AG04449 (cell line): ENCODE data around the gene MAP4K4.

Source experiments
- CTCF ChIA-PET: fragments of 350-600 bp; formaldehyde crosslinking; extraction: SDS; loops from one replicate; lab custom pipeline; 2021; ENCODE audit warnings: antibody characterized with exemption; lab: Yijun Ruan, JAX
- POLR2A ChIA-PET: fragments of 400-600, 350-600 bp; formaldehyde crosslinking; extraction: SDS; loops from one replicate; lab custom pipeline; 2020; ENCODE audit warnings: antibody characterized with exemption, inconsistent platforms; lab: Yijun Ruan, JAX
- DNase-seq: peaks from one replicate; pipeline ENCODE4 v3.0.0-alpha.2; 2010; ENCODE audit warnings: low read depth, low spot score
- H3K4me3 ChIP-seq: 2 replicates; pipeline ENCODE4 v1.5.1; 2011; ENCODE audit warnings: low read depth, mild to moderate bottlenecking, control low read depth, low read length
- TF ChIP-seq, protein P1 (sequence below): IDR thresholded peaks from one replicate; pipeline ENCODE4 v1.5.1; 2011; ENCODE audit warnings: mild to moderate bottlenecking, moderate library complexity, low read length, control low read depth, inconsistent platforms; ENCODE audit not compliant: insufficient read depth; ENCODE audit errors: missing control alignments

Gene MAP4K4

DNA sequence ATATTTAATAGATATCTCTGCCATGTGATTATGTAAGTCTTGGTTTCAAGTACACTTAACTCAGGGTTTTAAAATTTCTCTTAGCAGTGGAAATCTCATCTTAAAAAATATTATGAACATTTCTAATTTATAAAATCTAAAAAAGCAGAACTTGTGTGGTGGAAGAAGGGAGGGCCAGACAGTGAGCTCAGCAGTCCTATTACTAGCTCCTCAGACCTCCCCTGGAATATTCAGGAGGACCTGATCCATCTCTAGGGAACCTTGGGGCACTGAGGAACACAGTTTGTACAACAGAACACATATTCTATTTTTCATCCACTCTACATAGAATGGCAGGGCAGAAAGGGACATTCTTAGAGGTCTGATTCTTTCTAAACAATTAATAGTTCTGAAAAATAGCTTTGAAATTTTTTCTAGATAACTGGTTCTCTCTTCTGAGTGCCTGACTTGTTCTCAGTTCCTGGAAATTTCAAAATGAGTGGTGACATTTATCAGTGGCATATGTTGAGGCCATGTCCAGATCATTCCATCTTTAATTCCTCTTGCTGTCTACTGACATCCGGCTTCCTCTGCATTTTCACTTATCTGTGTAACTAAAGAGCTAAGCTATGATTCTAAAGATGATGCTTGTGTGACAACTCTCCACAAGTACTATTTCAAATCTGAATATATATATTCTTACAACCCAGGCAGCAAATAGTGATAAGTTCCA lies 8.2 kb upstream of the MAP4K4 start:
- TF ChIP-seq, protein P1, sequence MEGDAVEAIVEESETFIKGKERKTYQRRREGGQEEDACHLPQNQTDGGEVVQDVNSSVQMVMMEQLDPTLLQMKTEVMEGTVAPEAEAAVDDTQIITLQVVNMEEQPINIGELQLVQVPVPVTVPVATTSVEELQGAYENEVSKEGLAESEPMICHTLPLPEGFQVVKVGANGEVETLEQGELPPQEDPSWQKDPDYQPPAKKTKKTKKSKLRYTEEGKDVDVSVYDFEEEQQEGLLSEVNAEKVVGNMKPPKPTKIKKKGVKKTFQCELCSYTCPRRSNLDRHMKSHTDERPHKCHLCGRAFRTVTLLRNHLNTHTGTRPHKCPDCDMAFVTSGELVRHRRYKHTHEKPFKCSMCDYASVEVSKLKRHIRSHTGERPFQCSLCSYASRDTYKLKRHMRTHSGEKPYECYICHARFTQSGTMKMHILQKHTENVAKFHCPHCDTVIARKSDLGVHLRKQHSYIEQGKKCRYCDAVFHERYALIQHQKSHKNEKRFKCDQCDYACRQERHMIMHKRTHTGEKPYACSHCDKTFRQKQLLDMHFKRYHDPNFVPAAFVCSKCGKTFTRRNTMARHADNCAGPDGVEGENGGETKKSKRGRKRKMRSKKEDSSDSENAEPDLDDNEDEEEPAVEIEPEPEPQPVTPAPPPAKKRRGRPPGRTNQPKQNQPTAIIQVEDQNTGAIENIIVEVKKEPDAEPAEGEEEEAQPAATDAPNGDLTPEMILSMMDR = no peak
- H3K4me3 ChIP-seq = no peak overlapping the region
- no peak for DNase-seq
- ChIA-PET POLR2A (no interaction called here), CTCF (interaction anchor here (0.8 to 1.2 kb wide), 3 partner anchors 8 to 270 kb away, joined by 3 to 6 read pairs (median 3); partner anchors contain the start of gene MAP4K4)

DNA sequence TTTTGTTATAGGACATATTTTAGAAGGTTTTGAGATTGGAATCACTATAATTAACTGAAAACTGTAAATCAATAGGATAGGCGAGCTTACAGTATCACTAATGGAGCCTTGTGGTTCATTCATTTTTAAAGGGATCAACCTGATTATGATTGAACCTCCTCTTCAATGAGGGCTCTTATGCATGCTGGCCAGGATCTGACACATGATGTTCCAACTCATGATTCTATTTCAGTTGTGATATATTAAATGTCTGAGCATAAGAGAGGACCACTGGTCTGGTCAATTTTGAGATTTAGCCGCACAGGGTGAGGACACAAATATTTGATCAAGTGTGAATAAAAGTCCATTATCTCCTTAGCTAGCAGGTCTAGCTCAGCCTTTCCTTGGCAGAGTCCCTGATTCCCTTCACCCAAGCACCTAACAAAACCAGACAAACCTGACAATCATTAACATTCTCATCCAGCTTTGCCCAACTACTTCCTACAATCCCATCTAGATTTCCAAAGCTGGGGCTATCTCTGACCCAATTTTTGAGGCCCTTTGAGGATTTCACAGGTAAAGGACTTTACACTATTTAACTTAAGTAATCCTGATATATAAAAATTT lies 6.9 kb upstream of the MAP4K4 start:
- CTCF ChIA-PET = no interaction called here
- no peak overlapping the region for H3K4me3 ChIP-seq
- TF ChIP-seq, protein P1 = no peak
- POLR2A ChIA-PET = no interaction called here
- DNase-seq = no peak

DNA sequence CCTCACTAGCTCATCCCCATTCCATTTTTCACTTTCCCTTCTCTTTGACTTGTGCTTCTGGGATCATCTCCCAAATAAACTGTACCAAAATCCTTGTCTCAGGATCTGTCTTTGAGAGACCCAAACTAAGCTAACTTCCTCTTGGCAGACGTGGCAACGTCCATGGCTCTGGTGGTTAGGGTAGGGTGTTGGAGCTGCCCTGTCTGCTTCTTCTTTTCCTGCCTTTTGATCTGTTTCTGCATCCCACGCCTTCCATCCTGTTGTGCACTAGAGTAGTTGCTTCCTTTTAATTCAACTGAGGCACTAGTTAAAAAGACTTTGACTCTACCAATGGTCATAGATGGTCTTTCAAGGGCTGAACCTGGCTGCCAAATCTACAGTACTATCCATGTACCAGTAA lies 5.5 kb upstream of the MAP4K4 start:
- TF ChIP-seq, protein P1 = no peak
- no peak overlapping the region for H3K4me3 ChIP-seq
- DNase-seq = no peak
- ChIA-PET CTCF (interaction anchor here (0.9 to 1.6 kb wide), 3 partner anchors 87 to 350 kb away, joined by 3 read pairs; no protein-coding TSS in a partner anchor), POLR2A (no interaction called here)

DNA sequence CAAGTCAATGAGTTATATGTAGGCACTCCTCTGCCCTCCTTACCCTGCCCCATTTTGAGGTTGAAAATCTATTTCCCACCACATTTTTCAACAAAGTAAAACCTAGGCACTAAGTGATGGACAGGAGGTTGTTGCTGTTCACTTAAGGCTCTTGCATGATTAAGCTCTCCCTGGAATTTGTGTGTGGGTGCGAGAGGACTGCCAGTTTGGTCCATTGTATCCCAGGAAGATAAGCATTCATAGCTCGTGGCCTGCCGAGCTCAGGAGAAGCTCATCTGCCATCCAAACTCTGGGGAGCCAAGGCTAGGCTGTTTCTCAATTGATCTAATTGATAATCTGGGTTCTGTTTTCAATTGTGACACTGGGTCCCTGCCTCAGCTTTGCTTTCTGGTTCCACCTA lies 4.7 kb upstream of the MAP4K4 start:
- ChIA-PET CTCF (interaction anchor here (1.0 to 1.6 kb wide), 2 partner anchors 87 to 350 kb away, joined by 3 read pairs; no protein-coding TSS in a partner anchor), POLR2A (no interaction called here)
- no peak for DNase-seq
- no peak overlapping the region for H3K4me3 ChIP-seq
- TF ChIP-seq, protein P1 = no peak

DNA sequence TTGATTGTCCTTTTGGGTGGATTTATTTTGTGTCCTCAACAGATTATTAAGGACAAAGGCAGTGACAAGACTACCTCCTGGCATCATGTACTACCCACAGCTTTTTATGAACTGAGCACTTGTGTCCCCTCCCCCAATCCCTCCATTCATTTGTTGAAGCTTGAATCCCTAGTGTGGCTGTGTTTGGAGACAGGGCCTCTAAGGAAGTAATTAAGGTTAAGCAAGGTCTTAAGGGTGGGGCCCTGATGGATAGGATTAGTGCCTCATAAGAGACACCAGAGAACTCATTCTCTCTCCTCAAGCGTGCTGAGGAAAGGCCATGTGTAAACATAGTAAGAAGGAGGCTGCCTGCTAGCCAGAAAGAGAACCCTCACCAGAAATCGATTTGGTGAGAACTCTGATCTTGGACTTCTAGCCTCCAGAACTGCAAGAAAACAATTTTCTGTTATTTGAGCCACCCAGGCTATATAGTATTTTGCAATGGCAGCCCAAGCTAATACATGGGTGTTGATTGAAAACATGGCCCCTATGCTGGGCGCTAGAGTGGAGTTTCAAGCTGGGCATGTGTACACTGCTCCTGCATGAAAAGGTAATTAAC lies 3.4 kb upstream of the MAP4K4 start:
- DNase-seq = no peak
- CTCF ChIA-PET = interaction anchor here (1.4 kb wide), 1 partner anchor 275 kb away, joined by 4 read pairs; no protein-coding TSS in a partner anchor
- POLR2A ChIA-PET = no interaction called here
- TF ChIP-seq, protein P1 = no peak
- H3K4me3 ChIP-seq = no peak overlapping the region
